ENCODE data around the gene GCK.

GCK gene

DNA sequence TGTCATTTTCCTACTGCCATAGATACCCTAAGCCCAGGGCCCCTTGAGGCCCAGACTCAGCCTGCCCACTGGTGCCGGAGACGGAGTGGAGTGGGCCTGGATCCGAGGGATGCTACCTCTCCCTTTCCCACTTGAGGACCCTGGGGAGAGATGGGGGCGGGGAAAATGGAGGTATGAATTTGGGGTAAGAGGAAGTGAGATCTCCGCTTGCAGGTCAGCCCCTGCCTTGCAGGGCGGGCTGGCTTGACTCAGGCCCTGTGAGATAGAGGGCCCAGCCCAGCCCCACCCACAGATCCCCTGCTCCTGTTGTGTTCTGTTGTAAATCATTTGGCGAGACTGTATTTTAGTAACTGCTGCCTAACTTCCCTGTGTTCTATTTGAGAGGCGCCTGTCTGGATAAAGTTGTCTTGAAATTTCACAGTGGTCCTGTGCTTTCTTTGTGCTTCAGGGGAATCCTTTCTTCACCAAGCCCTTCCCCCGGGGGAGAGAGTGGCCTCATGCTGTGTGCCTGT lies 24.7 kb upstream of the GCK start:
- in situ Hi-C loops (cut with MboI; ENCODE audit: low sequenced_read_pairs, unreplicated experiment), result no loop called here
- TF ChIP-seq, protein P1, sequence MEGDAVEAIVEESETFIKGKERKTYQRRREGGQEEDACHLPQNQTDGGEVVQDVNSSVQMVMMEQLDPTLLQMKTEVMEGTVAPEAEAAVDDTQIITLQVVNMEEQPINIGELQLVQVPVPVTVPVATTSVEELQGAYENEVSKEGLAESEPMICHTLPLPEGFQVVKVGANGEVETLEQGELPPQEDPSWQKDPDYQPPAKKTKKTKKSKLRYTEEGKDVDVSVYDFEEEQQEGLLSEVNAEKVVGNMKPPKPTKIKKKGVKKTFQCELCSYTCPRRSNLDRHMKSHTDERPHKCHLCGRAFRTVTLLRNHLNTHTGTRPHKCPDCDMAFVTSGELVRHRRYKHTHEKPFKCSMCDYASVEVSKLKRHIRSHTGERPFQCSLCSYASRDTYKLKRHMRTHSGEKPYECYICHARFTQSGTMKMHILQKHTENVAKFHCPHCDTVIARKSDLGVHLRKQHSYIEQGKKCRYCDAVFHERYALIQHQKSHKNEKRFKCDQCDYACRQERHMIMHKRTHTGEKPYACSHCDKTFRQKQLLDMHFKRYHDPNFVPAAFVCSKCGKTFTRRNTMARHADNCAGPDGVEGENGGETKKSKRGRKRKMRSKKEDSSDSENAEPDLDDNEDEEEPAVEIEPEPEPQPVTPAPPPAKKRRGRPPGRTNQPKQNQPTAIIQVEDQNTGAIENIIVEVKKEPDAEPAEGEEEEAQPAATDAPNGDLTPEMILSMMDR (IDR thresholded peaks at IDR 0.05; ENCODE audit: borderline replicate concordance, control extremely low read depth, extremely low read depth, insufficient read depth, missing control alignments), result no peak
- no peak for DNase-seq (ENCODE audit: low spot score)

DNA sequence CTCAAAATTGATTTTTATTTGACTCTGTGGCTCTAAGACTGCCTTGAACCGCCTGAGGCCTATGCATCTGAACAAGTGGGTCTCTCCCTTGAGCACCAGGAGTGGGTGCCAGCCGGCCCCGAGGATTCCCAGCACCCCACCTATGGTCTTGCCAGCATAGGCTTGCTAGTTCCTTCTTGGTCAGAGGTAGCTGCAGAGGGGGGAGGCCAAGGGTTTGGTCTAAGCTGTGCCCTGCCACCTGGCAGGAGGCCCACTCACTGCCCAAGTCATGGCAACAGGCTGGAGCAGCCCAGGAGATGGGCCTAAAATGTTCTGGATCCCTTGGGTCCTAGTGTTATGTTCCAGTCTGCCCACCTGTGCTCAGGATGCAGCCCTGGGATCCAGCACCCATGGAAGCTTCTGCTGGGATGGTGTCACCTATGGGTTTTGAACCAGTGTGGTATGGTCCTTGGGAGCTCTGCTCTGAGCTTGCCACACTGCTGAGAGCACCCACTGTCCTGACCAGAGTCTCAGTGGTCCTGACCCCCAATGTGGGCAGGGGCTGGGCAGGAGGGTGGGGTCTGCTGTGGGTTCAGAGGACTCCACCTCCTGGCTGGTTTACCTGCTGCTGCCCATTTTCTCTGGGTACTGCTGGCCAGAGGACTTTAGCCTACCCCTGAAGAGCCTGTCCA lies 24.1 kb upstream of the GCK start:
- in situ Hi-C loops (cut with MboI; ENCODE audit: low sequenced_read_pairs, unreplicated experiment), result no loop called here
- TF ChIP-seq, protein P1 (IDR thresholded peaks at IDR 0.05; ENCODE audit: borderline replicate concordance, control extremely low read depth, extremely low read depth, insufficient read depth, missing control alignments), result no peak
- DNase-seq (ENCODE audit: low spot score), result no peak

DNA sequence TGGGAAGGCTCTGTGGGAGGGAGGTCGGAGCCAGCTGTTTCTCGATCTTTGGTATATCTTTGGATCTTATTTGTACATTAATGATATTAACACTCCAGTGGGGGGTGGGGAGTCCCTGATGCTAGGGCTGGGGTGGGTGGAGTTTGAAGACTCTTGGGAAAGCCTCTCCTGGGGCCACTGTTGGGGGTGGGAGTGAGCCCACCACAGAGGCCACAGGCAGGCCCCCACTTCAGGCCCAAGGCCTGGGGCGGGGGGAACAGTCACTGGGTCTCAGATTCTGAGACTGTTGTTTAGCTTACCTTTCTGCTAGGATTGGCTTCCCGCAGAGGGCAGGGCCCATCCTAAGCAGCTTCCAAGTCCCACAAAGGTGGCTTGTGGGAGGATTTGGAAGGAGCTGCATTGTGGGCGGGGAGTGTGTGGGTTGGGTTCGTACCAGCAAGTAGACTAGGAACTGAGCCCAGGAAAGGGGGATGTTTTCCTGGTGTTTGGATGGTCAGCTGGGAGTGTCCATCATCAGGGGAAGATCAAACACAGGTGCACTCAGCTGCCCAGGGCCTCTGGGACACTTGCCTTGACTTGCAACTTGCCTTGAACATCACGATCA lies 23.4 kb upstream of the GCK start:
- DNase-seq (ENCODE audit: low spot score), result no peak

DNA sequence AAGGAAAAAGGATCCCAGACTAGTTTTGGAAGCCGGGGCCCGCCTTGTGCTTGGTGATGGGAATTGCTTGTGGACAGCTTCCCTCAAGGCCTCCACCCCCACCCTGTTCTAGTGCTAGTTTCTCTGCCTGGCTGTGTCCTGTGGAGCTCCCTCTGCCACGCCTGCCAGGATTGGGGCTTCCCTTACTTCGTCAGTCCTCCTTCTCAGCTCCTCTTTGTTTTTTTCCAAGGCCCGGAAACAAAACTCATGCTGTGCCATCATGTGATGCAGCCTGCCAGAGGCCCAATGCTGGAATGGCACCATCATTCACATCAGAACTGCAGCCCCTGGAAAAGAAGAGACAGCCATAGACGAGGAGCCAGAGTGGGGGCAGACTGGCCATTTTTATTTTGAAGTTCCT lies 22.8 kb upstream of the GCK start:
- TF ChIP-seq, protein P1 (IDR thresholded peaks at IDR 0.05; ENCODE audit: borderline replicate concordance, control extremely low read depth, extremely low read depth, insufficient read depth, missing control alignments), result no peak

More for the DNA sequence above, 23.4 kb upstream of the GCK start:
- TF ChIP-seq, protein P1 (IDR thresholded peaks at IDR 0.05; ENCODE audit: borderline replicate concordance, control extremely low read depth, extremely low read depth, insufficient read depth, missing control alignments), result no peak
- in situ Hi-C loops (cut with MboI; ENCODE audit: low sequenced_read_pairs, unreplicated experiment), result no loop called here

DNA sequence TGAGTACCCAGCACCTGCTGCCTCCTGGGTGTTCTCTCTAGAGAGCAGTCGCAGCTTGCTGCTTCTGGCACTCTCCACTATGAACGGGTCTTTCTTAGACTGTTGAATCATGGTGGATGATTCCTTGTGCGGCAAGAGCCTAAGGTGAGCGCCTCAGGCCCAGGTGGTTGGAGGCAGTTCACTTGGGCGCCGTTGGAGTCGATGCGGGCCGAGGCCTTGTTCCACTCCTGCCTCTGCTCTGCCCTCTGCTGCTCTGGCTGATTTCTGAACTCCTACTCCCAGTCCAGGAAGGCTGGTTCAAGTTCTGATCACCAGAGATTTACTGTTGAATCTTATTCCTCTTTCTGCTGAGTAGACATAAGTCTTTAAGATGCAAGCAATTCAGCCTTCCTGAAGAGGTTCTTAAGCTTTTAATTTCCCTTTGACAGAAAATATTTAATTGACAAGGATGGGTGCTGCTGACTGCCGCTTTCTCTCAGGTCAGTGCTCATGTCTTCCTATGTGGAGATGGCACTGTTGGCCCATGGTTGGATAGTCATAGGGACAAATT lies 22.0 kb upstream of the GCK start:
- TF ChIP-seq, protein P1 (IDR thresholded peaks at IDR 0.05; ENCODE audit: borderline replicate concordance, control extremely low read depth, extremely low read depth, insufficient read depth, missing control alignments), result no peak
- in situ Hi-C loops (cut with MboI; ENCODE audit: low sequenced_read_pairs, unreplicated experiment), result no loop called here
- no peak for DNase-seq (ENCODE audit: low spot score)

More for the DNA sequence above, 22.8 kb upstream of the GCK start:
- in situ Hi-C loops (cut with MboI; ENCODE audit: low sequenced_read_pairs, unreplicated experiment), result no loop called here
- DNase-seq (ENCODE audit: low spot score), result no peak

DNA sequence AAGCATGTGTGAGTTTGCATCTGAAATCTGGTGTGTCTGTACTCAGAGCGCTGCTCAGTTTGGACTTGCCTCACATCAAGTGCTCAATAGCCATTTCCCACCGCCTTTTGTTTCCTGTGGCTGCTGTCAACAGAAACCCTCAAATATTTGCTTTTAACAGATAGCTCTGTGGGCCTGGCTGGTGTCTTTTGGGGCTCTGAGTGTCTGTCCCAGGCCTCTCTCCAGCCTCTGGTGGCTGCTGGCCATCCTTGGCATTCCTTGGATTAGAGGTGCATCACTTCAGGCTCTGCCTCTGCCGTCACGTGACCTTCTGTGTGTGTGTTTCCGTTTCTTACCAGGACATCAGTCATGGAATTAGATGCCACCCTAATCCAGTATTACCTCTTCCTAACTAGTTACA lies 20.9 kb upstream of the GCK start:
- DNase-seq (ENCODE audit: low spot score), result no peak
- TF ChIP-seq, protein P1 (IDR thresholded peaks at IDR 0.05; ENCODE audit: borderline replicate concordance, control extremely low read depth, extremely low read depth, insufficient read depth, missing control alignments), result no peak
- in situ Hi-C loops (cut with MboI; ENCODE audit: low sequenced_read_pairs, unreplicated experiment), result no loop called here

Measured in GM13976 (cell line).